ENCODE data around the gene KRTAP5-6.

The KRTAP5-6 gene

GRCh38 chr11:1696608-1697570, at the start of gene KRTAP5-6:
KRTAP5-6 (plus strand) TSS chr11:1697195; CDS start chr11:1697246, 51 bp downstream.
- DNase-seq (ENCODE audit: extremely low spot score, insufficient read length, low read depth), result no peak
- no peak for FAIRE-seq

- no peak for FAIRE-seq
- no peak for DNase-seq (ENCODE audit: extremely low spot score, insufficient read length, low read depth)
Observed at GRCh38 chr11:1647901-1648652, 48.9 kb upstream of the KRTAP5-6 start.

- DNase-seq (ENCODE audit: extremely low spot score, insufficient read length, low read depth) (no peak), FAIRE-seq (no peak)
Observed at GRCh38 chr11:1648653-1649420, 48.2 kb upstream of the KRTAP5-6 start.

- DNase-seq (ENCODE audit: extremely low spot score, insufficient read length, low read depth) (no peak), FAIRE-seq (no peak)
Observed at GRCh38 chr11:1650034-1650917, 46.7 kb upstream of the KRTAP5-6 start.

GRCh38 chr11:1650918-1651262, 46.1 kb upstream of the KRTAP5-6 start:
- FAIRE-seq, result no peak

GRCh38 chr11:1651411-1651980, 45.5 kb upstream of the KRTAP5-6 start:
- DNase-seq (ENCODE audit: extremely low spot score, insufficient read length, low read depth) (no peak), FAIRE-seq (no peak)

More at GRCh38 chr11:1650918-1651262, 46.1 kb upstream of the KRTAP5-6 start:
- no peak for DNase-seq (ENCODE audit: extremely low spot score, insufficient read length, low read depth)

GRCh38 chr11:1652026-1652425, 45.0 kb upstream of the KRTAP5-6 start:
- FAIRE-seq (no peak), DNase-seq (ENCODE audit: extremely low spot score, insufficient read length, low read depth) (no peak)

- no peak for FAIRE-seq
Observed at GRCh38 chr11:1652442-1652770, 44.6 kb upstream of the KRTAP5-6 start.

GRCh38 chr11:1652771-1653540, 44.0 kb upstream of the KRTAP5-6 start:
- FAIRE-seq, result peak; percentile 67

More at GRCh38 chr11:1652442-1652770, 44.6 kb upstream of the KRTAP5-6 start:
- no peak for DNase-seq (ENCODE audit: extremely low spot score, insufficient read length, low read depth)

GRCh38 chr11:1653541-1654387, 43.2 kb upstream of the KRTAP5-6 start:
- no peak for DNase-seq (ENCODE audit: extremely low spot score, insufficient read length, low read depth)
- FAIRE-seq, result no peak

More at GRCh38 chr11:1652771-1653540, 44.0 kb upstream of the KRTAP5-6 start:
- DNase-seq (ENCODE audit: extremely low spot score, insufficient read length, low read depth), result peak; percentile 70

GRCh38 chr11:1654388-1655167, 42.4 kb upstream of the KRTAP5-6 start:
- FAIRE-seq, result no peak
- no peak for DNase-seq (ENCODE audit: extremely low spot score, insufficient read length, low read depth)

- FAIRE-seq, result no peak
- no peak for DNase-seq (ENCODE audit: extremely low spot score, insufficient read length, low read depth)
Observed at GRCh38 chr11:1655168-1656060, 41.6 kb upstream of the KRTAP5-6 start.

- FAIRE-seq, result no peak
- DNase-seq (ENCODE audit: extremely low spot score, insufficient read length, low read depth), result no peak
Observed at GRCh38 chr11:1656061-1656441, 40.9 kb upstream of the KRTAP5-6 start.

GRCh38 chr11:1656670-1657069, 40.3 kb upstream of the KRTAP5-6 start:
- no peak for DNase-seq (ENCODE audit: extremely low spot score, insufficient read length, low read depth)
- FAIRE-seq, result no peak

GRCh38 chr11:1659506-1659905, 37.5 kb upstream of the KRTAP5-6 start:
- no peak for DNase-seq (ENCODE audit: extremely low spot score, insufficient read length, low read depth)
- FAIRE-seq, result no peak
